Measurements from ENCODE around the gene FBLN2. TPM values are rescaled to one million over a fixed set of nuclear protein-coding genes. Genes with fewer than 3 reads are reported as not detected.

The FBLN2 gene
- total and polyA plus RNA-seq, 2 of the 13 experiments (the other 11 are each of a cell fraction or from before 2014, with no cell fraction given), result not detected

DNA sequence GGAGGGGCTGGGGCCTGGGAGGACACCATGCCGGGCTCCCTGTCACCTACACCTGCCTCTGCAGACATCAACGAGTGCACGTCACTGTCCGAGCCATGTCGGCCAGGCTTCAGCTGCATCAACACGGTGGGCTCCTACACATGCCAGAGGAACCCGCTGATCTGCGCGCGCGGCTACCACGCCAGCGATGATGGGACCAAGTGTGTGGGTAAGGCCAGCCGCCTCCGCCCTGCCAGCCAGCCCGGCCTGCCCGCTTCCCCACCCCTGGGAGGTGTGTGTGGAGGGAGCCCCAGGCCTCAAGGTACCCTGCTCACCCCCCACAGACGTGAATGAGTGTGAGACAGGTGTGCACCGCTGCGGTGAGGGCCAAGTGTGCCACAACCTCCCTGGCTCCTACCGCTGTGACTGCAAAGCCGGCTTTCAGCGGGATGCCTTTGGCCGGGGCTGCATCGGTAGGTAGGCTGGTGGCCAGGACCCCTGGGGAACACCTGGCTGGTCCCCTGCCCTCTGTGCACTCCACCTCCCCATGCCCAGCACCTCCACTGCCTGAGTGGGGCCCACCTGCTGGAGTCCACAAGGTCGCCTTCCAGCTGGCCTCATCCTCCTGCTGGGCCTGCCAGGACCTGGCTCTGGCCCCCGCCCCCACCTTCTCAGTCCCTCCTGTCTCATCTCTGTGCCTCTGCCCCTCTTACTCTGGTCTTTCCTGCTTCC is 80.1 kb downstream of the FBLN2 start:
- no peak overlapping the region for H3K4me2 ChIP-seq (ENCODE audit: low read depth, low read length)
- H3K9me3 ChIP-seq (ENCODE audit: low read length), result no peaks in the 10 kb centered on the region
- ChIA-PET POLR2A (no interaction called here), CTCF (ENCODE audit: low intra/inter-chr PET ratio, low total read pairs) (no interaction called here)
- H3K36me3 ChIP-seq (replicated peaks in 1 of 2; ENCODE audit: control insufficient read depth in 1 of 2, insufficient read depth in 2 of 2, low read length in 2 of 2), result no peaks in the 10 kb centered on the region
- 0% methylated on average over 1 of the region's 27 CpGs for WGBS (ENCODE audit: low lambda C conversion rate)
- no peak overlapping the region for H3K27ac ChIP-seq (ENCODE audit: extremely low read length, insufficient read depth, low read length)
- TF ChIP-seq KDM3A (CRISPR knock-in tag; IDR thresholded peaks at IDR 0.05; ENCODE audit: low read depth), result no peak
- no peak for TF ChIP-seq ZNF441 (CRISPR knock-in tag; IDR thresholded peaks at IDR 0.05; ENCODE audit: borderline replicate concordance)
- TF ChIP-seq ZC3H13 (CRISPR knock-in tag; IDR thresholded peaks at IDR 0.05), result no peak
- TF ChIP-seq, protein P1, sequence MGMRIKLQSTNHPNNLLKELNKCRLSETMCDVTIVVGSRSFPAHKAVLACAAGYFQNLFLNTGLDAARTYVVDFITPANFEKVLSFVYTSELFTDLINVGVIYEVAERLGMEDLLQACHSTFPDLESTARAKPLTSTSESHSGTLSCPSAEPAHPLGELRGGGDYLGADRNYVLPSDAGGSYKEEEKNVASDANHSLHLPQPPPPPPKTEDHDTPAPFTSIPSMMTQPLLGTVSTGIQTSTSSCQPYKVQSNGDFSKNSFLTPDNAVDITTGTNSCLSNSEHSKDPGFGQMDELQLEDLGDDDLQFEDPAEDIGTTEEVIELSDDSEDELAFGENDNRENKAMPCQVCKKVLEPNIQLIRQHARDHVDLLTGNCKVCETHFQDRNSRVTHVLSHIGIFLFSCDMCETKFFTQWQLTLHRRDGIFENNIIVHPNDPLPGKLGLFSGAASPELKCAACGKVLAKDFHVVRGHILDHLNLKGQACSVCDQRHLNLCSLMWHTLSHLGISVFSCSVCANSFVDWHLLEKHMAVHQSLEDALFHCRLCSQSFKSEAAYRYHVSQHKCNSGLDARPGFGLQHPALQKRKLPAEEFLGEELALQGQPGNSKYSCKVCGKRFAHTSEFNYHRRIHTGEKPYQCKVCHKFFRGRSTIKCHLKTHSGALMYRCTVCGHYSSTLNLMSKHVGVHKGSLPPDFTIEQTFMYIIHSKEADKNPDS (CRISPR knock-in tag; IDR thresholded peaks at IDR 0.05), result no peak
- no peak for TF ChIP-seq FOSL2 (CRISPR knock-in tag; IDR thresholded peaks at IDR 0.05)
- TF ChIP-seq ZNF564 (CRISPR knock-in tag; IDR thresholded peaks at IDR 0.05), result no peak
- TF ChIP-seq SIN3A (IDR thresholded peaks at IDR 0.05; ENCODE audit: borderline replicate concordance, low read depth, low read length), result no peak
- no peak for TF ChIP-seq PRPF4 (IDR thresholded peaks at IDR 0.05; ENCODE audit: low read depth, low read length, poor library complexity, severe bottlenecking)
- TF ChIP-seq ZNF549 (CRISPR knock-in tag; IDR thresholded peaks at IDR 0.05), result no peak
- no peak for TF ChIP-seq ZEB1 (IDR thresholded peaks at IDR 0.05; ENCODE audit: insufficient replicate concordance, low read depth)
- TF ChIP-seq ZNF282 (IDR thresholded peaks at IDR 0.05; ENCODE audit: partially characterized antibody), result no peak
- TF ChIP-seq, protein P2, sequence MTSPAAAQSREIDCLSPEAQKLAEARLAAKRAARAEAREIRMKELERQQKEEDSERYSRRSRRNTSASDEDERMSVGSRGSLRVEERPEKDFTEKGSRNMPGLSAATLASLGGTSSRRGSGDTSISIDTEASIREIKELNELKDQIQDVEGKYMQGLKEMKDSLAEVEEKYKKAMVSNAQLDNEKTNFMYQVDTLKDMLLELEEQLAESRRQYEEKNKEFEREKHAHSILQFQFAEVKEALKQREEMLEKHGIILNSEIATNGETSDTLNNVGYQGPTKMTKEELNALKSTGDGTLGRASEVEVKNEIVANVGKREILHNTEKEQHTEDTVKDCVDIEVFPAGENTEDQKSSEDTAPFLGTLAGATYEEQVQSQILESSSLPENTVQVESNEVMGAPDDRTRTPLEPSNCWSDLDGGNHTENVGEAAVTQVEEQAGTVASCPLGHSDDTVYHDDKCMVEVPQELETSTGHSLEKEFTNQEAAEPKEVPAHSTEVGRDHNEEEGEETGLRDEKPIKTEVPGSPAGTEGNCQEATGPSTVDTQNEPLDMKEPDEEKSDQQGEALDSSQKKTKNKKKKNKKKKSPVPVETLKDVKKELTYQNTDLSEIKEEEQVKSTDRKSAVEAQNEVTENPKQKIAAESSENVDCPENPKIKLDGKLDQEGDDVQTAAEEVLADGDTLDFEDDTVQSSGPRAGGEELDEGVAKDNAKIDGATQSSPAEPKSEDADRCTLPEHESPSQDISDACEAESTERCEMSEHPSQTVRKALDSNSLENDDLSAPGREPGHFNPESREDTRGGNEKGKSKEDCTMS (CRISPR knock-in tag; conservative IDR thresholded peaks at IDR 0.05), result no peak
- H3K9ac ChIP-seq (ENCODE audit: insufficient read depth, low read depth, low read length), result no peak overlapping the region
- DNase-seq (ENCODE audit: low spot score), result no peak
- intact Hi-C loops (cut with micrococcal nuclease; ENCODE audit: unreplicated experiment), result no loop called here
- H3K79me2 ChIP-seq (ENCODE audit: insufficient read depth, low read length), result no peaks in the 10 kb centered on the region
- no peaks in the 10 kb centered on the region for H4K20me1 ChIP-seq (ENCODE audit: insufficient read depth, low read length)
- no peak for ATAC-seq
- in situ Hi-C loops (cut with HindIII; ENCODE audit: extremely low pct_ligation_motif_present, low pct_unique_long_range_greater_than_20kb), result no loop called here
- peaks cover 8 to 59% of the 10 kb centered on the region in 2 experiments; a peak in 4 of 5 replicates for H3K27me3 ChIP-seq (ENCODE audit: control insufficient read depth in 1 of 2, insufficient read depth in 2 of 2, low read length in 2 of 2)
- peaks cover 10% of the 10 kb centered on the region for H3K4me1 ChIP-seq (ENCODE audit: insufficient read depth, low read length)
- BruUV-seq (replicated peaks), result no TSS peak
- no peak overlapping the region for H2AFZ ChIP-seq (ENCODE audit: low read length)
- H3K4me3 ChIP-seq (replicated peaks in 1 of 3; ENCODE audit: insufficient read depth in 1 of 3, low read depth in 2 of 3, low read length in 3 of 3), result no peak overlapping the region
- FAIRE-seq, result no peak

Measured in HepG2 (cell line).